ENCODE results near the gene AFG3L2.
"Not testable (repeated sequence)": the region's sequence is repeated elsewhere in the genome, so short reads cannot be mapped to it uniquely, and the experiment has no call there.

Gene AFG3L2

DNA sequence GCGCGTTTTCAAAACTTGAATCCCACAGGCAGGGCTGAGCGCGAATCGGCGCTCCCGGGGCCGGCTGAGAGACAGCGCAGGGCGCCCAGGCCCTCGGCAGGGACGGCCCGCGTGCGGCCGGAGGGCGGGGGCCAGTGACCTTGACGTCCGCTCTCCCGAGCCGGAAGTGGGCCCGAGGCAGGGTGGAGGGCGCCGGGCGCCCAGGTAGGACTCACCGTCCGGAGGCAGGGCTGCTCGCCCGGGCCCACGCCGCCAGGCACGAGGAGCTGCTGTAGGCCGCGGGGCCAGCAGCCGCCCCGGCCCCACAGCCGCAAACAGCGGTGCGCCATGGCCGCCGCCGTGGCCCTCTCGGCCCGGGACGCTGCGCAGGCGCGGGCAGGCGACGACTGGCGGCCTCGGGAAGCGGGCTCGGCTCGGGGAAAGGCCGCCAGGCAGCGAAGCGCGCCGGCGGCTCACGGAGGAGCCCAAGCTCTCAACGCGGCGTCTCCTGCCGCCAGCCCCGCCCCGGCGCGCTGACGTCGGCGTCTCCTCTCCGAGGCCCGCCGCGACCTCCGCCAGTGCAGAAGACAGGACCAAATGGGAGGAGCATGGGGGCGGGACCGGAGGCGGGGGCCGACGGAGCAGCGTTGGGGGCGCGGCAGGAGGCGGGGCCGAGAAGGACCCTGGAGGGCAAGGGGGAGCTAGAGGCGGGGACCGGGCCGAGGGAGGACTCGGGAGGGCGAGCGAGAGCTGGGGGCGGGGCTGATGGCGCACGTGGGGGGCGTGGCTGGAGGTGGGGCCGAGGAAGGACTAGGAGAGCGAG lies at the start of gene AFG3L2:
Gene AFG3L2 (minus strand): TSS at position 474 of the 802 bp plus-strand sequence. CDS start 145 bp downstream, at position 329.
- peak; percentile 98 for DNase-seq

DNA sequence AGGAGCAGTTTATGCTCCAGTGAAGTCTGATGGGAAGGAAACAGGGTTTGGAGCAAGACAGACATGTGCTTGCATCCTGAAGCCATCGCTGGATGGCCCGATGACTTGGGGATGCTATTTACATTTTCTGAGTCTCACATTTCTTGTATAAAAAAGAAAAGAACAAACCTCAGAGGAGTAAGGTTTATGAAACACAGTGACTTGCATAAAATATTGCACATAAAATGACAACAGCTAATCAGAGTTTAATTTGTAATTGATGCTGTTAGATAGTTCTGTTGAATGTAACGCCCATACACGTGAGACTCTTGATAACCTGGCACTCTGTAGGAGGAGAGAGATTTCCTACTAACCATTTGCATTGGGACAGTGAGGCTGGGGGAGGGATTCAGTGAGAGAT lies 47.2 kb upstream of the AFG3L2 start:
- DNase-seq: no peak

DNA sequence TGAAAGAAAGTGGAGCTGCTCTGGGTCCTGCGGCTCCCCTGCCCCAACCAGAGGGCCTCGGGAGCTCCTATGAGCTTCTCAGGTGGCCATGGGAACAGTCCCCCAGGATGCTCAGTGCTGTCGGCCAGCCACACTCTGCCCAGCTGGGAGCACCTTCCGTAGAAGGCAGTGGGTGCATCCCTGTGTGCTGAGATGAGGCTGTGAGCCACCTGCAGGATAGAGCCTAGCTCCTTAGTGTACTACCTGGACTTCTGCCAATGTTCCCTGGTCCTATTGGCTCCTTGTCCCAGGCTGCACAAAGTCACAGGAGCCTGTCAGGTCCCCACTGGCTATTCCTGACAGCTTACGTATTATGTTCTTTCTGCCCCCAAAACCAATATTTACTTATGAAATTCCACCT lies 46.8 kb upstream of the AFG3L2 start:
- DNase-seq: peak; percentile 75

DNA sequence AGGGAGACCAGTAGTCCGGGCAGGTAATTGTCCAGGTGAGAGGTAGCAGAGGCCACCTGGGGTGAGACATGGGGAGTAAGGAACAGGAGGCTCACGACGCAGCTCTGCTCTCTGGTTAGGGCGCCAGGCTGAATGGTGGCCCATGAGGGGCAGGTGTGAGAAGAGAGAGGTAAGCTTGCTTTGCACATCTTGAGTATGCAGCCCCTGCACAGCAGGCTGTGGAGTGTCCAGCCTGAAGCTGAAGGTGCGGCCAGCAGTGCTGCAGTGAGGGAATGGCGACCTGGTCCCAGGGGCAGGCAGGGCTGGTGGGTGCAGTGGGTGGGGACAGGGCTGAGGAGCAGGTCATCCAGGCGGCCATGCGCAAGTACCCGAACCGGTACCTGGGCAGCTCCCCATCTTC lies 46.4 kb upstream of the AFG3L2 start:
- no peak for DNase-seq

DNA sequence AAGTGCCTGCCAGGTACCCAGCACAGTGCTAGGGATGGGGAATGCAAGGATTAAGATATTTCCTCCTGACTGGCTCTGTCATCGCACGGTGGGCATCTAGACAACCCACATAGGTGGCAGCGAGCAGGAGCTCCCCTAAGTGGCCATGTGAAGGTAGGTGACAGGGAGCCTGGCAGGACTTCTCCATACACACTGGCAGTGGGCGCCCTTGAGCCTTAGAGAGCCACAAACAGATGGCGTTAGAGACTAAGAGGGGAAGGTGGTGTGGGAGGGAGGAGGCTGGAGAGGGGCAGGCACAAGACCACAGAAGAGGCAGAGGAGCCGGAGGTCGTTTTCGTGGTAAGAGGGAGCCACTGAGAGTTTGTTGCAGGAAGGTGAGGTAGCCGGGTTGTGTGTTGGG lies 45.9 kb upstream of the AFG3L2 start:
- no peak for DNase-seq

DNA sequence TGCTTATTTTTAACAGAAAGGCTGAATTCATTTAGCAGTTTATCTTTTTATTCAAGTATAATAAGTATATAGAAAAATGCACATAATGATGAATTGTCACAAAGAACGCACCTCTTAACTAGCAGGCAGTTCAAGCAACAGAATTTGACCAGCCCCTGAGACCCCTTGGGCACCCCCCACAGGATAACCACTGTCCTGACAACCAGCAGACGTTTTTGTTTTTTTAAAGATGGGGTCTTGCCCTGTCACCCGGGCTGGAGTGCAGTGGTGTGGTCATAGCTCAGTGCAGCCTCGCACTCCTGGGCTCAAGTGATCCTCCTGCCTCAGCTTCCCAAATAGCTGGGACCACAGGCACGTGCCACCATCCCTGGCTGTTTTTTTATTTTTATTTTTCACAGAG lies 44.7 kb upstream of the AFG3L2 start:
- no peak for DNase-seq

DNA sequence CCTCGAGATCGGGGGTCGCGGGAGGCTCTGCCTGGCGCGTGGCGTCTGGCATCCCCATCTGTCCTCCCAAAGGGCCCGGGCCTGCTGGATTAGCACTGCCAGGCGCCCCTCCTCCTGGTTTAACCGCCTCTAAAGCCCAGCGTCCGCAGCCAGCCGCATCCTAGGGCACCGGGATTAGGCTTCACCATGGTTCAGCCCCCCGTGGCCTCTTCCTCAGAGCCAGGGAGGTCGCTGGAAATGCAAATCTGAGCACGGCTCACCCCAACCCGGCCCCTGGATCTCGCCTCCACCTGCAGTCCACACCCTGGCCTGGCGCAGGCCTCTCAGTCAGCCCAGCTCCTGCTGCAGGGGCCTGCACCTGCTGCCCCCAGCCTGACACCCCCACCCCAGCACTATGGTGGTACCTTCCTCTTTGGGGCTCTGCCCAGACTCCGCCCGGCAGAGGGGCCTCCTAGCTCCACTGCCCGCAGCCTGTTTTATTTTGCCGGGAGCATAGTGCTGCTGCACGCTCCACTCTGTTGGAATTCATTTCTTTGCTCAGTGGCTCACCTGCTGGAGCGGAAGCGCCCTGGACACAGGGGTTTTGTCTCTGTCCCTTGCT lies 43.9 kb upstream of the AFG3L2 start:
- DNase-seq: peak; percentile 37

DNA sequence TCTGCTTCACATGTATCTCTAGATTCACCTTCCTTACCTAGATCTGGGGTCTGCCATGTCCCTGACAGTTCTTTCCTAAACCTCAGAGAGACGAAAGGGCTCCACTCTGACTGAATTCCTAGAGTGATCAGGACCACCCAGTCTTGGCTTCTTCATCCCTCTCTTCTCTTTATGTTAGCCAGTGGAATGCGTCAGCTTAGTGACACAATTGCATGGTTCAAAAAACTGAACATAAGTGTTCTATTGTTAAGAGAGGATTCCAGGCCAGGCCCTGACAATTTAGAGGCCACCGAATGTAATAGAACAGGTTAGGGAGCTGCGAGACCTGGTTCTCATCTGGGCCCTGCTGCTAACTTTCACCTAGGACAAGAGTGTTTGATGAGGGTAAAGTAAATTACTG lies 40.7 kb upstream of the AFG3L2 start:
- no peak for DNase-seq

DNA sequence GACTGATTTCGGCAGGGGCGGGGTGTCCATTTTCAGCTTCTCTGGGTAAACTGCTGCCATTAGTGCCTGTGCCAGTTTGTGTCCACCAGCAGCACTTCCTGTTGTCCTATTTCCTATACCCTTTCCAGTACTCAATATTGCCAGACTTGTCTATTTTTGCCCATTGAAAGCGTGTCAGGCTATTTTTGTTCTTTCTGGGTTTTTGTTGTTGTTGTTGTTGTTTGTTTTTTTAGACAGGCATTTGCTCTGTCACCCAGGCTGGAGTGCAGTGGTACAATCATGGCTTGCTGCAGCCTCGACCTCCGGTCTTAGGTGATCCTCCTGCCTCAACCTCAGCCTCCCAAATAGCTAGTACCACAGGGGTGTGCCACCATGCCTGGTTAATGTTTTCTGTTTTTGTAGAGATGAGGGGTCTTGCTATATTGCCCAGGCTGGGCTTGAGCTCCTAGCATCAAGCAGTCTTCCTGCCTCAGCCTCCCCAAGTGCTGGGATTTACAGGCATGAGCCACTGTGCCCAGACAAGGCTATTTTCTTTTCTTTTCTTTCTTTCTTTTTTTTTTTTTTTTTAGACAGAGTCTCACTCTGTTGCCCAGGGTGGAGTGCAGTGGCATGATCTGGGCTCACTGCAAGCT lies 39.2 kb upstream of the AFG3L2 start:
- no peak for DNase-seq

DNA sequence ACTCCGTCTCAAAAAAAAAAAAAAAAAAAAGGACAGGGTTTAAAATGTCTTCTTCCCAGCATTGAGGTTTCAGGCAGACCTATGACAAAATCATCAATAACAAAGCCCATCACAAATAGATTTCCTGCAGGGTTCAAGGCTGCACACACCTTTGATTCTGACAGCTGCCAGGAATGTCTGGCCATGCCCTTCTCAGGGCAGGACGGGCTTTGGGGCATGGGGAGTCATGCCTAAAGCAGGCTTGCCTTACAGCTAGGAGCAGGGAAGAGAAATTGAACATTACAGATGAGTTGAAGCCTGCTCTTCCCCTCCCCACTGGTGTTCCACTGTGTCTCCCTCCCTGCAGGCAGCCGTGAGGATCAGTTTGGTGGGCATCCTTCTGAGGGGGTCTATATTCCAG lies 34.4 kb upstream of the AFG3L2 start:
- DNase-seq: no peak

DNA sequence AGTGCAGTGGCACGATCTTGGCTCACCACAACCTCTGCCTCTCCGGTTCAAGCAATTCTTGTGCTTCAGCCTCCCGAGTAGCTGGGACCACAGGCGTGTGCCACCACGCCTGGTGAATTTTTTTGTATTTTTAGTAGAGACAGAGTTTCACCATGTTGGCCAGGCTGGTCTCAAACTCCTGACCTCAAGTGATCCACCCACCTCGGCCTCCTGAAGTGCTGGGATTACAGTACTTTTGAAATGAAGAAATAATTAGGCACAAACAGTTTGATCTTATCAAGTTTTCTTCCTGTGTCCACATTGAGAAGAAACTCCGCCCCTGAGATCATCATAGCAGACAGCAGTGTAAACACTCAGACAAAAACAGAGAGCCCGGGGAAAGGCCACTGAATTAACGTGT lies 33.7 kb upstream of the AFG3L2 start:
- DNase-seq: not testable (repeated sequence)

DNA sequence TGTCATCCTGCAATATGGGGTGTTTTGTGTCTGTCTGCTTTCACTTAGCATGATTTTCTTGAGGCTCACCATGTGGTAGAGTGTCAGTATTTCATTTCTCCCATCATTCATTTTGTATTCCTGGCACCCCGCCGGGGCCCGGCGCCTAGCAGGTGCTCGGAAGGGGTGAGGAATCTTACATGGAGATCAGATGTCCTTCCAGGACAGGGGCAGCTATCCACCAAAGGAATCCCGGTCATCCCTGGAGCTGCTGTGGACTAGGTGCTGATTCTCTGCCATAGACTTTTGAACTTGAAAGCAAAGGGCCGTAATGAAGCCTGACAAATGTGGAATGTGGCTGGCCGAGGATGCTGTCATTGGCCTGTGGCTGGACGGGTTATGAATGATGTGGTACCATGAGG lies 33.1 kb upstream of the AFG3L2 start:
- no peak for DNase-seq

DNA sequence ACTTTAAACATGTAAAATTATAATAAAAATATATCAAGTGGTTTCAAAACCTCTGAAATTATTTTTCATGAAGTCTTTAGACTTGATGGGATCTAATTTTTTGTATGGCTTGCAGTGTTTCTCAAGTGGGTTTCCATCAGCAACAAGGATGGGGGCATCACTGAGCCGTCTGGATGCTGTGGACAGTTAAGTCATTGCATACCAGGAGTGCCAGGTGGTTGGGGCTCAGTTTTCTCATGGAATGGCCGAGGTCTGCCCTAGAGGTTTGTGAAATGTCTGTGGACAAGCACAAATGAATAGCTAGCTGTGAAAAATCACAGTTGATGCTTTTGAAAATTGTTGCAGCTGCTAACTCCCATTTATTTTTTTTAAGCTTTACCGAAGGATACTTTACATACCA lies 32.4 kb upstream of the AFG3L2 start:
- DNase-seq: no peak

DNA sequence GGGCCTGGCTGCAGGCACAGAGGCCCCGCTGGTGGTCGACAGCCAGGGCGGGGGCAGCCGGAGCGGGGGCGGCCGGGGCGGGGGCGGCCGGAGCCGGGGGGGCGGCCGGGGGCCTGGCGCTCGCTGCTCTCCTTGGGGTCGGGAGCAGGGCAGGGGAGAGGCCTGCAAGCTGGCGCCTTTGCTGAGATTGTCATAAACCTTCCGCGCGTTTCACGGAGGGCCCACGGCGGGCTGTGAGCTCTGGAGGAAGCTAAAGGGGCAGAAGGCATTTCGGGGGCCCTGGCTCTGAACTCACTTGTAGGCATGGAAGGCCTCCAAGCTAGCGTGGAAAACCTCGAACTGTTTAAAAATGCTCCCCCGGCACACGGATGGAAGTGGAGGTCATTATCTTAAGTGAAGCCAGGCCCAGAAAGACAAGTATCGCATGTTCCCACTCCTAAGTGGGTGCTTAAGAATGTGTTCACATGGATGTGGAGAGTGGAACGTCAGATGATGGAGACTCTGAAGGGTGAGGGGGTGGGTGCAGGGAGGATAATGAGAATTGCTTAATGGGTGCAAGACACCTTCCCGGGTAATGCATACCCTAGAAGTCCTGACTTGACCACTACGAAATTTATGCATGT lies 31.3 kb upstream of the AFG3L2 start:
- DNase-seq: no peak

DNA sequence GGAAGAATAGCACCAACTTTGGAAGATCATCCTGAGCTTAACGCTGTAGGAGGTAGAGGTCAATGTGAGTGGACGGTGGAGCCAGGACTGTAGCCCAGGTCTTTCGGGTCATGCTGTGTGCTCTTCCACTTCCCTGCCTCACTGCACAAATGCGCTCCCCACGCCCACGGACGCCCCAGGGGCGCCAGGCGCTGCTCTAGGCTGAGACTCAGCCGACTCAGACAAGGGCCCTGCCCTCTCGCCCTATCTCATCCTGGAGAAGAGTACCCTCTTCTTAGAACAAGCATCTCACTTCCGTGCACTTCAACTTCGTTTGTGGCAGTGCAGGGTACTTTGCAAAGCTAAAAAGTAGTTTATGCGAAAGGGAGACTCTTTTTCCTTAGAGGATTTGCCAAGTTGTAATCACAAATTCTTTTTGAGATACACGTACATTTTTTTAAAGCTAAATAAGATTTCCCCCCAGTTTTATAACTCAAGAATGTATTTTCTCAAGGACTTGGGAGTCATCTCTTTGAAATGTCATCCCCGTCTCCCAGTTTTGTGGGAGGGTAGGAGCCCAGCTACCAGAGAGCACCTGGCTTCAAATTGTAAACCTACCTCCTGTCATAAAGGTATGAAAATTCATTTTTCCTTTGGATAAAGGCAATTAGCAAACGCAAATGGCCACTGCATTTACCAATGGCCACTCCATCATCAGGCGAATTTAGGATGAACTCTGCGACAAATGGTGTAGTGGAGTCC lies 29.5 kb upstream of the AFG3L2 start:
- DNase-seq: no peak

DNA sequence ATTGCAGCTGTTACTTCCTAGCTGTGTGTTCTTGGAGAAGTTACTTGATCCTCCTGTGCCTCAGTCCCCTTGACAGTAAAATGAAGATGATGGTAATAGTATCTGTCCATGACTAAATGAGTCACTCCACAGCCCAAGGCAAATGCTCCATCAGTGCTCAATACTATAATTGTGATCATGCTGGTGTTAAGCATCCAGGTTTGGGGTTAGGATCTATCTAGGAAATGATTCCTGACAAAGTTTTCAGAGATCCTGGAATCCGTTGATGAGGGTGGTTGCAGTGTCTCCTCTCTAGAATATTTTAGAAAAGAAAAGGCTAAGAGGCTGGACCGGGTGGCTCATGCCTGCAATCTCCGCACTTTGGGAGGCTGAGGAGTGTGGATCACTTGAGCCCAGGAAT lies 28.0 kb upstream of the AFG3L2 start:
- DNase-seq: no peak

DNA sequence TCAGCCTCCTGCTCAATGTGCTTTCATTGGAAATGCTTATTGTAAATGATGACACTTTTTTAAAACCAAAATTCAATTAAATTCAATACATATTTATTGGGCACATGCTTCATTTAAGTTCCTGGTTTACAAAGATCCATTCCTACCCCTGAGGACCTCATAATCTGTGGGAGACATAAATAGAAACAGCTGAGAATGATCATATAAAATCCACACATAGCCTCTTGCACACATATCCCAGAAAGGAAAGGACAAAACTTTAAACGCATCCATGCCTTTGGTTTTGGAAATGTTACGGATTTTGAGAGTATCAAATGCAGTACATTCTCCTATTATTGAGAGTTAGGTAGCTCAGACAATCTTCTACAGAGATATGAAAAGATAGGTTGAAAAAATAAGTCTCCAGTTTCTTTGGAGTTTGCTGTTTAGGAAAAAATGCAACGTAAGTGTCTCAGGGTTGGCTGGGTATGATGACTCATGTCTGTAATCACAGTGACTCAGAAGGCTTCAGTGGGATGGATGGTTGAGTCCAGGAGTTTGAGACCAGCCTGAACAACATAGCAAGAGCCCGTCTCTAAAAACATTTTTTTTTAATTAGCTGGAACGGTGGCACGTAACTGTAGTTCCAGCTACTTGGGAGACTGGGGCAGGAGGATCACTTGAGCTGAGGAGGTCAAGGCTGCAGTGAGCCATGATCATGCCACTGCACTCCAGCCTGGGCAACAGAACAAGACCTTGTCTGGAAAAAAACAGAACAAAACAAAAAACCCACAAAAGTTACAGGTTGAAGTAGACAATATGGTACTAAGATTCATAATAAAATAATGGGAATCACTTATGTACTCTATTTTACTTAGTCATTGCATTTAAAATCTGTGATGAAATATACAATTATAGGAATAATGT lies 26.8 kb upstream of the AFG3L2 start:
- no peak for DNase-seq

DNA sequence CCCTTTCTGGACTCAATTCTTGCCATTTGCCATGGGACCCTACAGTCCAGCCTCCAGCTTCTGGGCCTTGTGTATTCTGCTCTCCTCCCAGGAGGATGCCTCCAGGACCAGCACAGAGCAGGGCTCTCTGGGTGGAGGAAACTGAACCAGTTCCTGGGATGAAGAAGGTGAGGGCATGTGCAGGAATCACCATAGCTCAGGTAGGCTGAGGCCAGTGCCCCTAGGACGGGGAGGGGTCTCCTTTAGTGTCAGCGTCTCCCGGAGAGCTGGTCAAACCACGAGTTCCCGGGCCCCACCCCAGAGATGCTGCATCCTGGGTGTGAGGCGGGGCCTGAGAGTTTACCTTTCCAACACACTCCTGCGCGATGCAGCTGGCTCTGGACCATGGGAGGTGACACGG lies 24.9 kb upstream of the AFG3L2 start:
- no peak for DNase-seq

DNA sequence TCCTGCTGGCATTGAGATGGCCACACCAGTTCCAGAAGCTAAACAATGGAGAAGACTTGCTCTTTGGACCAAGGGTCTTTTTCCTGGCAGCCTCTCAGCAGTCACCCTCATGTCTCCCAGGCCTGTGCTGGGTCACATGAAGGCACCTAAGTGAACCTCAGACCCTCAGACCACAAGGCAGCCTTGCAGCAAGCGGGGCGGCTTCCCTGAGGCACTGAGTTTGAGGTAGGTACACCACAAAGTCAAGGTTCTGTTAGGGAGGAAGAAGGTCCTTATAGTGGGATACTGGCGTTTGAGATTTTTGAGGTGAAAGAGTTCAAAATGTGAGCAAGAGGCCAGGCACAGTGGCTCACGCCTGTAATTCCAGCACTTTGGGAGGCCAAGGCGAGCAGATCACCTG lies 22.2 kb upstream of the AFG3L2 start:
- DNase-seq: no peak

DNA sequence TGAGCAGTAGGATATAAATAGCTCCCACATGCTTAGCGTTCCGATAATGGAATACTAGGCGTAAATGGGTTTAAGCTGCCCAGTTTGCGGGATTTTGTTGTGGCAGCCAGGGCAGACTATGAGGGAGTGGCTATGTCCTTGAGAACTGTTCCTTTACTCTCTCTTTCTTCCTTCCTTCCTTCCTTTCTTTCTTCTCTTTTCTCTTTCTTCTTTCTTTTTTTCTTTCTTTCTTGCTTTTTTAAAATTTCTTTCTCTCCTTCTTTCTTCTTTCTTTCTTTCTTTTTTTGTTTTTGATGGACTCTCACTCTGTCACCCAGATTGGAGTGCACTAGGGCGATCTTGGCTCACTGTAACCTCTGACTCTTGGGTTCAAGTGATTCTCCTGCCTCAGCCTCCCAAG lies 21.6 kb upstream of the AFG3L2 start:
- DNase-seq: no peak

DNA sequence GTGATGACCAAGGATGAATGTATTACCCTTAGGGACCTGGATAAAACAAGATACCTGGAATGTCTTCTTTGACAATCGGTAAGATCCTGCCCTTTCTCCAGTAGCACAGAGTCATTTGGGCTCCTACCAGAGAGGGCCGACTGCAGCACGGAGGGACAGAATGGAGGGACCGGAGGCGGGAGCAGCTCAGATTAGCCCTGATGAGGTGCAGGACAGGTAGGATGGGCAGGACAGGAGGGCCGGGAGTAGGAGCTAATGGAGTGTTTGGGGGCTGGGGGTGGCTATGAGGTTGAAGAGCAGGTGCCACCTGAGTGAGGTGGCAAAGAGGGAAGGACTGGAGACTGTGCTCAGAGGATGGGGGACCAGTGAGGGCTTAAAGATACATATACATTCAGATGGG lies 20.8 kb upstream of the AFG3L2 start:
- no peak for DNase-seq

DNA sequence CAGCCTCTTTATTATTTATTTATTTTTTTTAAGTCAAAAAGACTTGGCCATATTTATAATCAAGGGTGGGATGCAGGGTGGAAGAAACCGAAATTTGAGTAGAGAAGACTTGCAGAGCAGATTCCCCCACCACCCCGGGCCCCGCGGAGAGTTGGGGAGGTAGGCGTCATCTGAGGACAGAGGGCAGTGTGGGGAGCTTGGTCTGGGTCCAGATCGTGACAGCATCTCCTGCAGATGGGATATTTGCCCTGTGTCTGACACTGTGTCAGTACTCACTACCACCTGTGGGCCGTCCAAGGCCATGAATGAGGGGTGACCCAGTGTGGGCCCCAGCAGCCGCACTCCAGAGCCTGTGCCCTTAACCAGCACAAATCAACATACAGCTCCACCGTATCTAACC lies 20.2 kb upstream of the AFG3L2 start:
- DNase-seq: no peak
